Stimulated activated CD4-positive, alpha-beta T cell treated with anti-CD3 and anti-CD28 coated beads, Interleukin-4, amount 100 ng/mL, for 48 hours (primary cell): ENCODE results near the gene AMMECR1.
A peak's percentile ranks its signal among the peaks of the same experiment; 100 is the strongest.
"Not testable (repeated sequence)": the region's sequence is repeated elsewhere in the genome, so short reads cannot be mapped to it uniquely, and the experiment has no call there.

Experiments
- DNase-seq, 2 donors: peaks; one replicate each; pipeline ENCODE4 v3.0.0-alpha.2; 2020; ENCODE audit warnings: low read depth in 2 of 2

AMMECR1 gene

DNA sequence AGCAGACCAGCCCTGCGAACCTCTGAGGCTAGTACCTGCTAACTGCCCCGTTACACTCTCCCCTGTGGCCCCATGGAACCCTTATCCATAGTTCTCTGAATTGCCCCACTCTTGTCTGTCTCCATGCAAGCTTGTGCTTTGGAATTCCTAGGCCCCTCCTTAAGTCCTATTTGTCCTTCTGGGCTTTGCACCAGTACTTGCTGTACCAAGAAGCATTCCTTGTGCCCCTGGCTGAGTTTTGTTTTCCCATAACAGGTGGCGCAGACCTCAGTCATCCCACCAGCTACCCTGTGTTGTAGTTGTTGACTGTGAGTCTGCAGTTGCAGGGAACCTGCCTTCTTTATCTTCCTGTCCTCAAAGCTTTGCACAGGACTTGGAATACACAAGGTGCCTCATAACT, 147.9 kb downstream of the AMMECR1 start:
- DNase-seq, result no peak

DNA sequence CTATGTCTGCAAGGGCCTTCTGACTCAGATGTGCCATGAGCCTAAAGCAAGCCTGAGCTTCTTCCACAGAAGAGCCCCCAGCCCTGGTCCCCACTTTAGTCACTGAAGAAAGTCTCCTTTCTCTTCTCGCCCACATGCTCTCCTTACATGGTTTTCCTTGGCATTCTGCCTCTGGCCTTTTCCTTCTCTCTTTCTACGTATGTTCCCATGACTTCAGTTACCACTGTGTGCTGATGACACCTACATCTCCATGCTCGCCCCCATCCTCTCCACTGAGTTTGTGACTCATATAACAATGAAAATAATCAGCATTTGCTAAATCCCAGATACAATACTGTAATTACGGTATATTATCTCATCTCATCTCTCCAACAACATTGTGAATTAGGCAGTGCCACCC, 149.3 kb downstream of the AMMECR1 start:
- DNase-seq, result no peak

DNA sequence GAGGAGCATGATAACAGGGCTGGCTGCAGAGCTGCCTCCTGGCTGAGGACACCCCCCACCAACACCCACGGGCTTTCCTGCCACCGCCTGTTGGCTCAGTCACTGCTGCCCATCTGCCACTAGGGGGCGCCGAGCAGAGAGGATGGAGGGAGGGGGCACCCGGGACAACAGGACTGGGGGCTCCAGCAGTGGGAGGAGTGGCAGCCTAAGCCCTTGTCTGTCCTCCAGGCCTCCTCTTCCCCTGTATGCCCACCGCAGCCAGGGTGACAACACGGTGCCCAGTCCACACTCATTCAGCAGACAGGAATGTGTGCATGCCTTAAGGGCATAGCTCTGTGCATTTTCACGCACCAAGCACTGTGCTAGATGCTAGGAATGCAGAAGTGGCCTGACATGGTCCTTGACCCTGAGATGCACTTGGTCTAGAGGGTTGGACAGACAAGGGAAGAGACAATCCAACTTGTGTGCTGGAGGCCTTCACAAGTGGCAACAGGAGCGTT, 149.9 kb downstream of the AMMECR1 start:
- peak; percentile 24 to 26 for DNase-seq

- DNase-seq, result no peak
Observed at GRCh38 chrX:110163488-110163887, 154.4 kb downstream of the AMMECR1 start.

DNA sequence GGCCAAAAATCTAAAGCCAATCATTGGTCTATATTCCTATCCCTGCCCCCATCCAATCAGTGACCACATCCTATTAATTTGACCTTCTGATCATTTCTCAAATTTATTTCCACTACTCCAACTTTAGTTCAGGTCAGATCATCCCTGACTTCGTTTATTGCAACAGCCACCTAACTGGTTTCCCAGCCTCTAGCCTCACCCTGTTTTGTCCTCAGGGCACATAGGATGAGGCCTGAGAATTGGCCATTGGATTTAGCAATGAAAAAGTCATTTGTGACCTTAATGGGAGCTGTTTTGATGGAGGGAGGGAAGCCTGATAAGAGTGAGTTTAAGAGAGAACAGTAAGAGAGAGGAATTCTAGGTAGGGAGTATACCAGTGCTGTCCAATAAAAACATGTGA, 155.0 kb downstream of the AMMECR1 start:
- DNase-seq, result no peak

- no peak for DNase-seq
Observed at GRCh38 chrX:110162131-110162530, 155.8 kb downstream of the AMMECR1 start.

DNA sequence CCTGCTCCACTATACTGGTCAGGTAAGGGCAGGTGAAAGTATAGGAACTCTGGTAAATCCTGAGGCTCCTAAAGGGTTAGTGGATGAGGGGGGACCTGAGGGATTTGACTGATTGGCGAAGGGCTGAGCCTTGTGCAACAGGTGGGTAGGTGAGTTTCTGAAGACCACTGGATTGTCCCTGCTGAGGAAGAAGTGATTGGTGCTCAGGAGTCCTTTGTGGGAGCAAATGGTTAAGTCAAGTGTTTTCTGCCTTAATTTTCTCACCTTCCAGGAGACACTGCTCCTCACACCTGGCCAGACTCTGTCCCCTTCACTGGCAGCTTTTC, 156.6 kb downstream of the AMMECR1 start:
- DNase-seq, result no peak

DNA sequence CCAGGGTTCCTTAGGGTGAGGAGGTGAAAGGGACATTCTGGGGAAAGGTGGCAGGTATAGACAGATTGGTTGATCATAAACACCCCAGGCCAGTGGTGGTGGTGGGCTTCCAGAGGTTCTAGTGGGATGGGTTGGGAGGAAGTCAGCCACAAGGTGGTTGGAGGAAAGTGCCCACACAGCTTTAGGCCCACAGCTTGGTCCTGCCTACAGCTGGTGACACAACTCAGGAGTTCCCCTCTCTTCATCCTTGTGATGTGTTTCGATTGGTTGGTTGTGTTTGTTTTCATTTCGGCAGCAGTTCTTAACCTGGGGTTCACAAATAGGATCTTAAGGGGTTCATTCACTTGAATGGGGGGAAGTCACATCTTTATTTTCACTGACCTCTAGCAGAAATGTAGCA, 158.0 kb downstream of the AMMECR1 start:
- DNase-seq, result no peak

- no peak for DNase-seq
Observed at GRCh38 chrX:110159235-110159634, 158.7 kb downstream of the AMMECR1 start.

GRCh38 chrX:110157444-110157843, 160.4 kb downstream of the AMMECR1 start:
- DNase-seq, result no peak

DNA sequence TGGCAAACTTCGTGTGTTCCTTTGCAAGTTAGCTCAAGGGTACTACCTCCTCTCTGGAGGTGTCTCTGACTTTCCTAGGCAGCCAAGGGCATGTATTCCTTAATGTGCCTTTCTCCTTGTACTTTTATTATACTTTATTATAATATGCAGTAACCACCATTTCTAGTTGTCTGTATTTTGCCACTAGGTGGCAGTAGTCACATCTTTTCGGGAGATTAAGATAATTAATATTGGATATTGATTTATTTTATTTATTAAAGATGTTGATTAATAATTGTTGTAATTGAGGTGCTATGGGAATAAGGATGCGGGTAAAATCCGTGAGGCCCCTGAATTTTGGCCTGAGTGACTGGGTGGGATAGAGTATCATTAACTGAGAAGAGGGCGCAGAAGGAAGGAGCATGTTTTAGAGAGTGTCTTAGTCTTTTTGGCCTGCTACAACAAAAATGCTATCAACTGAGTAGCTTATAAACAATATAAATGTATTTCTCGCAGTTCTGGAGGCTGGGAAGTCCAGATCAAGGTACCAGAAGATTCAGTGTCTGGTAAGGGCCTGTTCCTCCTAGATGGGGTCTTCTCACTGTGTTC, 161.6 kb downstream of the AMMECR1 start:
- no peak for DNase-seq

DNA sequence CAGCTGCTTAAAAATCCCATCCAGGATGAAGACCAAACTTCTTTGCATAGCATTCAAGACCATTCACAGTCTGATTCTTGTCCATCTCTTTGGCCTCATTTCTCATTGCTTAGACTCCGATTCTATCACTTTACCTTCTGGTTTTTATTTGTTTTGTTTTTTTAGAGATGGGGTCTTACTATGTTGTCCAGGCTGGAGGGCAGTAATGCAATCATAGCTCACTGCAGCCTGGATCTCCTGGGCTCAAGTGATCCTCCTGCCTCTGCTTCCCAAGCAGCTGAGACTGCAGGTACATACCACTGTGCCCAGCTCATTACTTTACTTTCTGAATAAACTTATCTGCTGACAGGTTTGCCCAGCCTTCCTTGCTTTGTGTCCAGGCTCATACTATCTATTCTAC, 162.1 kb downstream of the AMMECR1 start:
- no peak for DNase-seq

- not testable (repeated sequence) for DNase-seq
Observed at GRCh38 chrX:110154328-110154727, 163.6 kb downstream of the AMMECR1 start.

GRCh38 chrX:110153896-110154295, 164.0 kb downstream of the AMMECR1 start:
- no peak for DNase-seq

DNA sequence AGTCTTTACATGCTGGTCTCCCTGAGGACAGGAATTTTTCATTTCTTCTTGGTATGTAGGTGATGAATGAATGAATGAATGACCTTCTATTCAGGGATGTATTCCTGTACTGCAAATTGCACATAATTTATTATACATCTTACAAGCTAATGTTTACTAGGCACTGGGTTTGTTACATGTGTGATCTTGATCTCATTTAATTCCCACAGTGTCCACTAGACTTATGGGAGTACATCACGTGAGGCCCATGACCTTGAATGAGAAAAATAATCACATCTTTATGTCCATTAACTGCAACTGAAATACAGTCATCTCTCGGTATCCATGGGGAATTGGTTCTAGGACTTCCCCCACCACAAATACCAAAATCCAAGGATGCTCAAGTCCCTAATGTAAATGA, 164.6 kb downstream of the AMMECR1 start:
- no peak for DNase-seq

GRCh38 chrX:110146521-110146920, 171.4 kb downstream of the AMMECR1 start:
- peak in 1 of 2 donors; percentile 6 for DNase-seq

GRCh38 chrX:110145854-110146253, 172.0 kb downstream of the AMMECR1 start:
- DNase-seq, result no peak

- no peak for DNase-seq
Observed at GRCh38 chrX:110145311-110145710, 172.6 kb downstream of the AMMECR1 start.
